OCI-LY3 (cell line): ENCODE data around the gene FILIP1L.

ENCODE experiments used
- H2AFZ ChIP-seq: fragments of 200-600, 300-600 bp; shearing (Covaris generic); 2 replicates; pipeline ENCODE4 v1.6.0; 2014; ENCODE audit warnings: antibody characterized with exemption, low read depth, low read length
- H3K27ac ChIP-seq: fragments of 200-600, 300-600 bp; sonication (generic); 2 replicates; pipeline ENCODE4 v1.5.1; 2014; ENCODE audit warnings: mild to moderate bottlenecking, low read length, moderate library complexity, mixed read lengths
- H3K27me3 ChIP-seq: fragments of 200-600, 300-600 bp; sonication (generic); 2 replicates; pipeline ENCODE4 v1.6.1; 2014; ENCODE audit warnings: low read depth, low read length, mixed read lengths
- H3K36me3 ChIP-seq: fragments of 200-600, 300-600 bp; sonication (generic); replicated peaks from 2 replicates; pipeline ENCODE3; 2014; ENCODE audit warnings: low read depth, low read length, mixed read lengths
- H3K4me1 ChIP-seq: fragments of 300-600, 200-600 bp; sonication (generic); 2 replicates; pipeline ENCODE4 v1.6.1; 2014; ENCODE audit warnings: low read length, mixed read lengths
- H3K4me2 ChIP-seq: fragments of 200-600, 300-600 bp; sonication (generic); 2 replicates; pipeline ENCODE4 v1.6.1; 2014; ENCODE audit warnings: low read length, mixed read lengths
- H3K4me3 ChIP-seq: fragments of 300-600, 200-600 bp; sonication (generic); 2 replicates; pipeline ENCODE4 v1.5.1; 2014; ENCODE audit warnings: antibody characterized with exemption, mild to moderate bottlenecking, low read length, moderate library complexity
- H3K79me2 ChIP-seq: fragments of 300-600, 200-600 bp; shearing (Covaris generic); 2 replicates; pipeline ENCODE4 v1.6.1; 2014; ENCODE audit warnings: mild to moderate bottlenecking, low read length, mixed read lengths
- H3K9ac ChIP-seq: fragments of 300-600, 200-600 bp; shearing (Covaris generic); 2 replicates; pipeline ENCODE4 v1.6.0; 2014; ENCODE audit warnings: mild to moderate bottlenecking, low read length, moderate library complexity
- H3K9me3 ChIP-seq: fragments of 200-600, 300-600 bp; shearing (Covaris generic); 2 replicates; pipeline ENCODE4 v1.6.1; 2014; ENCODE audit warnings: low read length, mixed read lengths; ENCODE audit not compliant: insufficient read depth
- H4K20me1 ChIP-seq: fragments of 200-600, 300-600 bp; sonication (generic); 2 replicates; pipeline ENCODE4 v1.6.1; 2016; ENCODE audit warnings: low read length, mixed read lengths; ENCODE audit not compliant: insufficient read depth
- CTCF ChIP-seq: fragments of 200-600, 300-600 bp; sonication (generic); IDR thresholded peaks from 2 replicates; pipeline ENCODE4 v1.5.1; 2014; ENCODE audit warnings: antibody characterized with exemption, low read length, low read depth
- EZH2phosphoT487 ChIP-seq: fragments of 200-600 bp; shearing (Covaris generic); IDR thresholded peaks from 2 replicates; pipeline ENCODE4 v1.6.1; 2018; ENCODE audit warnings: antibody characterized with exemption, mixed run types, low read depth

FILIP1L gene

GRCh38 chr3:99883693-99884092 is 230.6 kb downstream of the FILIP1L start:
- H3K9me3 ChIP-seq, result no peaks in the 10 kb centered on the region
- H2AFZ ChIP-seq, result no peak overlapping the region
- no peak overlapping the region for H3K4me2 ChIP-seq
- no peak for TF ChIP-seq EZH2phosphoT487
- no peak for TF ChIP-seq CTCF
- no peaks in the 10 kb centered on the region for H3K27me3 ChIP-seq
- H3K27ac ChIP-seq, result no peak overlapping the region
- H3K4me1 ChIP-seq, result peaks cover 5% of the 10 kb centered on the region
- 0 out of 2 replicates have a peak, but pooled peaks cover 2% of the 10 kb centered on the region for H3K79me2 ChIP-seq
- H3K36me3 ChIP-seq, result no peaks in the 10 kb centered on the region
- H4K20me1 ChIP-seq, result no peaks in the 10 kb centered on the region; the same call in 1 of the 2 replicates
- no peak overlapping the region for H3K4me3 ChIP-seq
- H3K9ac ChIP-seq, result no peak overlapping the region

GRCh38 chr3:99883138-99883461 is 231.2 kb downstream of the FILIP1L start:
- Histone ChIP-seq H3K27ac (no peak overlapping the region), H3K4me2 (no peak overlapping the region)

GRCh38 chr3:99882436-99883137 is 231.7 kb downstream of the FILIP1L start:
- Histone ChIP-seq H3K9me3 (no peaks in the 10 kb centered on the region), H3K4me2 (no peak overlapping the region), H3K27ac (no peak overlapping the region), H3K9ac (no peak overlapping the region), H2AFZ (no peak overlapping the region), H3K4me3 (no peak overlapping the region), H3K4me1 (peaks cover 10% of the 10 kb centered on the region), H3K27me3 (no peaks in the 10 kb centered on the region), H3K36me3 (no peaks in the 10 kb centered on the region), H4K20me1 (no peaks in the 10 kb centered on the region; the same call in 1 of the 2 replicates), H3K79me2 (0 out of 2 replicates have a peak, but pooled peaks cover 2% of the 10 kb centered on the region)
- TF ChIP-seq EZH2phosphoT487, result no peak
- no peak for TF ChIP-seq CTCF

More at GRCh38 chr3:99883138-99883461, 231.2 kb downstream of the FILIP1L start:
- no peaks in the 10 kb centered on the region for H3K9me3 ChIP-seq
- H3K79me2 ChIP-seq, result 0 out of 2 replicates have a peak, but pooled peaks cover 2% of the 10 kb centered on the region
- no peaks in the 10 kb centered on the region for H3K27me3 ChIP-seq
- peaks cover 5% of the 10 kb centered on the region for H3K4me1 ChIP-seq
- no peaks in the 10 kb centered on the region; the same call in 1 of the 2 replicates for H4K20me1 ChIP-seq
- no peak overlapping the region for H3K4me3 ChIP-seq
- no peak overlapping the region for H2AFZ ChIP-seq
- no peak overlapping the region for H3K9ac ChIP-seq
- TF ChIP-seq EZH2phosphoT487, result no peak
- TF ChIP-seq CTCF, result no peak
- no peaks in the 10 kb centered on the region for H3K36me3 ChIP-seq

- H3K79me2 ChIP-seq, result 0 out of 2 replicates have a peak, but pooled peaks cover 2% of the 10 kb centered on the region
- no peaks in the 10 kb centered on the region for H3K36me3 ChIP-seq
- H3K9me3 ChIP-seq, result no peaks in the 10 kb centered on the region
- no peak overlapping the region for H3K4me3 ChIP-seq
- no peaks in the 10 kb centered on the region for H3K27me3 ChIP-seq
- no peak overlapping the region for H3K27ac ChIP-seq
- peaks cover 14% of the 10 kb centered on the region for H3K4me1 ChIP-seq
- no peaks in the 10 kb centered on the region; the same call in 1 of the 2 replicates for H4K20me1 ChIP-seq
- no peak for TF ChIP-seq EZH2phosphoT487
- TF ChIP-seq CTCF, result no peak
- H3K4me2 ChIP-seq, result no peak overlapping the region
- no peak overlapping the region for H2AFZ ChIP-seq
- H3K9ac ChIP-seq, result no peak overlapping the region
These were observed 233.2 kb downstream of the FILIP1L start for GRCh38 chr3:99881121-99881524.
